ENCODE results near the gene ARL14EP.

DNA sequence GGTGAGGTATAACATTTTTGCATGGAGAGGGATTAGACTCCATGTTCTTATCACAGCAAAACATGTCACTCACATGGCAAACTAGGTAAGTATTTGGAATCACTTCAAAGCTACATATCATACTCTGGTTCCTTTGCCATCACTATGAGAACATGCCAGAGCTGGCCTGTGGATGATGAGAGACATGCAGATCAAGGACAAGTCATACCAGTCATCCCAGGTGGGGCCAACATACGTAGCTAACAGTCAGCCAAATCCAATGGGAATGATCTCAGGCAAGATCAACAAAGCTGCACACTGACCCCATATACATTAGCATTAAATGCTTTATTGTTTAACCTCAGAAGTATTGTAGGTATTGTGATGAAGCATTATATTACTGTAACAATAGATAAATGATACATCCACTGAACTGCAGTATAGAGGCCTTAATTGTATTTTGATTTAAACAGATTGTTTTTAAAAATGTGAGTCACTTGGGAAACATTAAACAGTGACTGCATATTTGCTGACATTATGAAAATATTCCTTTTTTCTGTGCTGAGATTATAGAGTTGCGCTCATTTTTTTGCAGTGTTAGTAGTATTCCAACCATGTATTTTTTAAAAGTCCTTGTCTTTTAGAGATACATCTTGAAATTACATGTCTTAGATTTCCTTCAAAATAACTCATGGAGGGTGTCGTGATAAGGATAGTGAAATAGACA lies 37.3 kb upstream of the ARL14EP start:
- TF ChIP-seq FOXM1 (IDR thresholded peaks at IDR 0.05; ENCODE audit: borderline replicate concordance) (no peak), HDGF (IDR thresholded peaks at IDR 0.05; ENCODE audit: borderline replicate concordance) (no peak), ARNT (IDR thresholded peaks at IDR 0.05) (no peak), FOXA1 (IDR thresholded peaks at IDR 0.05) (no peak), BHLHE40 (IDR thresholded peaks at IDR 0.05; ENCODE audit: borderline replicate concordance) (no peak), TARDBP (IDR thresholded peaks at IDR 0.05) (no peak), ELF4 (IDR thresholded peaks at IDR 0.05) (no peak), SP1 (IDR thresholded peaks at IDR 0.05) (no peak)
- TF ChIP-seq, protein P1, sequence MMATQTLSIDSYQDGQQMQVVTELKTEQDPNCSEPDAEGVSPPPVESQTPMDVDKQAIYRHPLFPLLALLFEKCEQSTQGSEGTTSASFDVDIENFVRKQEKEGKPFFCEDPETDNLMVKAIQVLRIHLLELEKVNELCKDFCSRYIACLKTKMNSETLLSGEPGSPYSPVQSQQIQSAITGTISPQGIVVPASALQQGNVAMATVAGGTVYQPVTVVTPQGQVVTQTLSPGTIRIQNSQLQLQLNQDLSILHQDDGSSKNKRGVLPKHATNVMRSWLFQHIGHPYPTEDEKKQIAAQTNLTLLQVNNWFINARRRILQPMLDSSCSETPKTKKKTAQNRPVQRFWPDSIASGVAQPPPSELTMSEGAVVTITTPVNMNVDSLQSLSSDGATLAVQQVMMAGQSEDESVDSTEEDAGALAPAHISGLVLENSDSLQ (IDR thresholded peaks at IDR 0.05) = no peak

Measured in HEK293T (cell line).